ENCODE measurements around the gene TMEM225B.
"Not testable (repeated sequence)": the region's sequence is repeated elsewhere in the genome, so short reads cannot be mapped to it uniquely, and the experiment has no call there.

The TMEM225B gene

GRCh38 chr7:99579281-99579955, 18.6 kb upstream of the TMEM225B start:
- no peak for DNase-seq (ENCODE audit: low spot score)

GRCh38 chr7:99579956-99580777, 17.9 kb upstream of the TMEM225B start:
- peak; percentile 56 for DNase-seq (ENCODE audit: low spot score)

GRCh38 chr7:99580778-99581332, 17.2 kb upstream of the TMEM225B start:
- not testable (repeated sequence) for DNase-seq (ENCODE audit: low spot score)

- no peak for DNase-seq (ENCODE audit: low spot score)
Observed at GRCh38 chr7:99588868-99589267, 9.2 kb upstream of the TMEM225B start.

- no peak for DNase-seq (ENCODE audit: low spot score)
Observed at GRCh38 chr7:99594948-99595745, 2.9 kb upstream of the TMEM225B start.

GRCh38 chr7:99596408-99596955, 1.6 kb upstream of the TMEM225B start:
- no peak for DNase-seq (ENCODE audit: low spot score)

GRCh38 chr7:99599836-99600235, 1.8 kb downstream of the TMEM225B start:
- no peak for DNase-seq (ENCODE audit: low spot score)

GRCh38 chr7:99601656-99602310, 3.7 kb downstream of the TMEM225B start:
- no peak for DNase-seq (ENCODE audit: low spot score)

- DNase-seq (ENCODE audit: low spot score), result no peak
Observed at GRCh38 chr7:99605527-99605926, 7.5 kb downstream of the TMEM225B start.

GRCh38 chr7:99606531-99606930, 8.5 kb downstream of the TMEM225B start:
- DNase-seq (ENCODE audit: low spot score), result no peak

- DNase-seq (ENCODE audit: low spot score), result no peak
Observed at GRCh38 chr7:99607548-99607947, 9.5 kb downstream of the TMEM225B start.

GRCh38 chr7:99614495-99614894, 16.4 kb downstream of the TMEM225B start:
- DNase-seq (ENCODE audit: low spot score), result no peak

- DNase-seq (ENCODE audit: low spot score), result no peak
Observed at GRCh38 chr7:99615989-99616358, 17.9 kb downstream of the TMEM225B start.

GRCh38 chr7:99616359-99617191, 18.5 kb downstream of the TMEM225B start, which contains the start of gene ZSCAN25:
Gene ZSCAN25, plus strand, starts transcription at chr7:99616946. Its CDS starts 2,661 bp downstream, at chr7:99619607.
- DNase-seq (ENCODE audit: low spot score), result peak; percentile 90

- DNase-seq (ENCODE audit: low spot score), result no peak
Observed at GRCh38 chr7:99617192-99617781, 19.2 kb downstream of the TMEM225B start.

GRCh38 chr7:99618726-99619125, 20.7 kb downstream of the TMEM225B start:
- DNase-seq (ENCODE audit: low spot score), result no peak

- no peak for DNase-seq (ENCODE audit: low spot score)
Observed at GRCh38 chr7:99619571-99620130, 21.6 kb downstream of the TMEM225B start.

- no peak for DNase-seq (ENCODE audit: low spot score)
Observed at GRCh38 chr7:99621271-99621670, 23.2 kb downstream of the TMEM225B start.

- DNase-seq (ENCODE audit: low spot score), result no peak
Observed at GRCh38 chr7:99622596-99622995, 24.5 kb downstream of the TMEM225B start.

Data from CD4-positive, alpha-beta T cell treated with Interleukin-15 for 4 hours (primary cell).